GM21526 (cell line): ENCODE measurements around the gene DLGAP5.

Experiments
- ATAC-seq: cut with Tn5 transposase; IDR thresholded peaks from one replicate; pipeline ENCODE4 v1.9.1; 2021; ENCODE audit warnings: moderate library complexity; ENCODE audit not compliant: unreplicated experiment, low FRiP score

DLGAP5 gene

GRCh38 chr14:55190906-55191202 lies 531 bp downstream of the DLGAP5 start:
- ATAC-seq: no peak

DNA sequence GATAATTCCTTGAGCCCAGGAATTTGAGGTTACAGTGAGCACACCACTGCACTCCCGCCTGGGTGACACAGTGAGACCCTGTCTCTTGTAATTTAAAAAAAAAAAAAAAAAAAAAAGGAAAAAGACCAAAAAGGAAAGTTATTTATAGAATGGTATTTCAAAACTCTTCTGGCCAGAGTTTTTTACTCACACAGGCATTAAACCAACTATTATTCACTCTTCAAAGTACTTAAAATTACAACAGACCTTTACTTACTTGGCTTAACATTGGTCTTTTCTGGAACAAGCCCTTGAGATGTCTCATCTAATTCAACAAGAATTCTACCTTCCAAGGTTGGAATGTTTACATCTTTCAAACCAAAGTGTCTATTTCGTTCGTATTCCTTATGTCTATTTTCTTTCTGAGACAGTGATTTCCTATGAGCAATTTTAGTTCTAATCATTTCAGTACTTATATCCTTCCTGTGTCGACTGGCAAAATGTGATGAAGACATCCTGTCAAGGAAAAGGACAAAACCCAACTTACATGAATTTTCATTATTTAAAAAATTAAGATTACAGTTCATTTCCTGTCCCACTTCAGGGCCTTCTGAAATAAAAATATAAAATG lies 2.6 kb downstream of the DLGAP5 start:
- no peak for ATAC-seq

DNA sequence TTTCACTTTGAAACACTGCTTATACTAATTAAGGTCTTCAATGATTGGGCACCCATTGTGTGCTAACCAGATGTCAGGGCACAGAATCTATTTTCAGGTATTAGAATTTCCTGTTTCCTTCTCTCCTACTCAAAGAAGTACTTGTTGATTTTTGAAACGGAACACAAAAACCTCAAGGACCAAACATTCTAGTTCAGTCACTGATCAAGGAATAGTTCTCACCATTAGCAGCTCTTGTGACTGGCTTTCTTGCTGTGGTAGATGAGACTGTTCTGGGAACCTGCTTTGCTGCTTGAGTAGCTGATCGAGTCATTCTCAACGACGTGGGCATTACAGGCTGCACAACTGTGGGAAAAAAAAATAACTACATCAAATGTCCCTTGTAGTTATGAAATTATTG lies 11.0 kb downstream of the DLGAP5 start:
- peak; percentile 61 for ATAC-seq

DNA sequence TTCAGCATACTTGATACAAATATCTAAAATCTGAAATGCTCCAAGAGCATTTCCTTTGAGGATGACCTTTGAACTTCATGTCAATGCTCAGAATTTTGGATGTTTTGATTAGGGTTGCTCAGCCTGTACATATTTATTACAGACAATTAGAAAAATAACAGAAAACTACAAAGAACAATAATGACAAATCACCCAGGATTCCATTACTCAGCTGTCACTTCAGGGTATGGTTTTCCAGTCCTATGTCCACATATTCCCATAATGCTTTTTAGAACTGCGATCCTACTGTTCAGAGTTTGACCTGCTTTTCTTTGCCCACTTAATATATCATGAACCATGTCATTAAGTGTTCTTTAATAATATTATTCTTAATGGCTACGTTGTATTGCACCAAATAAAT lies 11.4 kb downstream of the DLGAP5 start:
- no peak for ATAC-seq

GRCh38 chr14:55170526-55170925 lies 20.9 kb downstream of the DLGAP5 start:
- no peak for ATAC-seq

- ATAC-seq: no peak
These were observed 30.4 kb downstream of the DLGAP5 start for GRCh38 chr14:55160989-55161388.

- ATAC-seq: no peak
These were observed 33.0 kb downstream of the DLGAP5 start for GRCh38 chr14:55158412-55158811.

- ATAC-seq: no peak
These were observed 34.3 kb downstream of the DLGAP5 start for GRCh38 chr14:55157080-55157479.

- ATAC-seq: no peak
These were observed 37.4 kb downstream of the DLGAP5 start for GRCh38 chr14:55153951-55154350.

- no peak for ATAC-seq
These were observed 39.2 kb downstream of the DLGAP5 start for GRCh38 chr14:55152052-55152753.

DNA sequence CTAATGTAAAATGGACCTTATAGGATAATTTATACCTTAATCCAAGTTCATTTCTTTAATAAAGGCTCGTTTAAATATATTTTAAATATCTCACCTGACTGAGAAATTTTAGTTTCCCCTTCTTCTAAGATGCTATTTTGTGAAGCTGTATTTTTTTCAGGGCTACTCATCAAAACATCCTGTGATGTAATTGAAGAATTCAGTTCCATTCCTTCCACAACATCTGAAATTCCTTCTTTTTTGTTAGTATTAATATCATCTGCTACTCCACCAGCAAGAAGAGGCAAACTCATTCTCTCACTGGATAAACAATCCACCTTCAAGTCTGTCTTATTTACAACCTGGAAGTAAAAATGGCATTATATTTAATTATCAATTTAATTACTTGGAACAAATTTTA lies 39.8 kb downstream of the DLGAP5 start:
- no peak for ATAC-seq

DNA sequence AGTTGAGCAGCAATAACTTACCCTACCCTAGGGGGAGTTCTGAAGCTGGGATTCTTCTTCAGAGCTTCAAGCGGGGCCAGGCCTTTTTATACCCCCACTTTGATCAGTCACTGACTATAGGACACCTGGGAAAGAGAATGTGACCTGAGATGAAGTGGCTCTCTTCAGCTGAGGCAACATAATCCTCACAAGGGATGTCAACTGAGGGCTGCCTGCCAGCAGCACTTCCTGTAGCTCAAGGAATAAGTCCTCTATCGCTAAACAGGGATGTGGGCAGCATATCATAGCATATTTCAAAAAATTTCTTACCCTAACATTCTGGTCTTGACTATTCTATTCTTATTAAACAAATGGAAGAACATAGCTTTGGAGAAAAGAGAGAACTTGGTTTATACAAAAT lies 45.0 kb downstream of the DLGAP5 start:
- no peak for ATAC-seq

DNA sequence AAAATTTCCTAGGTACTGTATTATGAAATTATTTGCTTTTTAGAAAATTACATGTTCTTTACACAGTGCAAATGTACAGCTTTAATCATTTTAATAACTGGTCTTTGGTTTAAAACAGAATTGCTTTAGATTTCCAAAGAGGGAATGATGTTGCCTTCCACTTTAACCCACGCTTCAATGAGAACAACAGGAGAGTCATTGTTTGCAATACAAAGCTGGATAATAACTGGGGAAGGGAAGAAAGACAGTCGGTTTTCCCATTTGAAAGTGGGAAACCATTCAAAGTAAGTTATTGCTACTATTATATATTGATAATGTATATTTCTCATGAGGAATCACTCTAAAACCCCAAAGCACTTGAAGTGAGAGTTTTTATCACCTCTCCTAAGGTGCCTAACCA lies 48.9 kb downstream of the DLGAP5 start:
- ATAC-seq: no peak

- no peak for ATAC-seq
These were observed 49.6 kb downstream of the DLGAP5 start for GRCh38 chr14:55141825-55142224.

GRCh38 chr14:55139696-55140509 lies 51.5 kb downstream of the DLGAP5 start:
- no peak for ATAC-seq

DNA sequence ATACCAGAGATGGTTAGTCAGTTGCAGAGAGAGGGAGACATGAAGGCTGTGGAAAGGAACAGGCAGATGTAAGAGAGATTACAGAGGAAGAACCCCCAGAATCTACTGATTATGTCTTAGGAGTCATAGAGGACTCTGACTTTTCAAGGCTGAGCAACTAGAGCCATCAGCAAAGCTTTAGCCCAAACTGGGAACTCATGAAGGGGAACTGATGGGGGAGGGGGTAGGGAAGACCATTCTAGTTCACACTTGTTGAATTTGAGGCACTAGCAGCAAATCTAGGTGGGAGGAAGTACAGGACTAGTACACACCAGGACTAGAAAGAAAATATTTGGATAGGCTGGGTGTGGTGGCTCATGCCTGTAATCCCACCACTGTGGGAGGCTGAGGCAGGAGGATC lies 52.2 kb downstream of the DLGAP5 start:
- no peak for ATAC-seq

GRCh38 chr14:55138091-55138490 lies 53.3 kb downstream of the DLGAP5 start:
- no peak for ATAC-seq

- ATAC-seq: no peak
These were observed 54.2 kb downstream of the DLGAP5 start for GRCh38 chr14:55136885-55137786.

DNA sequence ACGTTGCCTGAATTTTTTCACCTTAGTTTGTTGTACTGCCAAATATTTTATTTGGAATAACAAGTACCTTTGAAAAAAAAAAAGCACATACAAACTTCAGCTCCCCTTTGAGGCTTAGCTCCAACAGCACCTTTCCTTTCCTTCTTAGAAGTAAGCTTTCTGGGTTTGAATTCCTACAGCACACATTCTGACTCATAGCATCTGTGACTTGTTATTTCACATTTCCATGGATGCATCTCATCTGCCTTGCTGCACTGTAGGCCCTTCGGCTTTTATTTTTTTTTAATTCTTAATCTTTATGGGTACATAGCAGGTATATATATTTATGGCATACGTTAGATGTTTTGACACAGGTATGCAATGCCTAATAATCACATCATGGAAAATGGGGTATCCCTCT lies 55.1 kb downstream of the DLGAP5 start:
- ATAC-seq: no peak

GRCh38 chr14:55133416-55133815 lies 58.0 kb downstream of the DLGAP5 start:
- ATAC-seq: no peak
